DMS114 treated with DMSO at 0.1 percent for 48 hours (cell line): ENCODE results near the gene RAD23B.

ENCODE experiments used
- DNase-seq: peaks from one replicate; lab custom pipeline; 2025; ENCODE audit not compliant: unreplicated experiment; lab: John Stamatoyannopoulos, UW

Gene RAD23B

DNA sequence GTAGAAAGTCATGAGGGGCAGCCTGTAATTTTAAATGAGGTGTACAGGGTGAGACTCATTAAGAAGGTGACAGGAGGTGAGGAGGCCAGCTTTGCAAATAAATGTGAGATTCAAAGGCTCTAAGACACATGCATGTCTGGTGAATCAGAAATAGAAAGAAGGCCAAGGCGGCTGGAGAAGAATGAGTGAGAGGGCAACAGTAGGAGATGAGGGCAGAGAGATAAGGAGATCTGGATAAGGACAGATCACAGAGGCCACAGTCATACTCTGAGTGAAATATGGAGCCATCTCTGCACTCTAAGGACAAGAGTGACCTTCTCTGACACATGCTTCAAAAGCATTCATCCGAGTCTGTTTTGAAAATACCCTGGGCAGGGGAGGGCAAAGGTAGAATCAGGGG is 90.7 kb downstream of the RAD23B start:
- no peak for DNase-seq

DNA sequence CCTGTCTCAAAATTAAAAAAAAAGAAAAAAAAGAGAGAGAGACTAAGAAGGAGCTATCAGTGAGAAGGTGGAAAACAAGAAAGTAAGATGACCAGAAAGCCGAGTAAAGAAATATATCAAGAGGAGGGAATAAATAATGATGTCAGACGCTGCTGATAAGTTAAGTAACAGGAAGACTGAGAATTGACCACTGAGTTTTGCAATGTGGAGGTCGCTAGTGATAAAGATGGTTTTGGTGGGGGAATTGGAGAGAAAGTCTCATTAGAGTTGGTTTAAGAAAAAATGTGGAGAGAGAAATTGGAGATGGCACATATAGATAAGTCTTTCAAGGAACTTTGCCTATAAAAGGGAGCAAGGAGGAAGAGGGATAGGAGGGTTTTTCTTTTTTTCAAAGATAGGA is 91.9 kb downstream of the RAD23B start:
- DNase-seq: no peak

DNA sequence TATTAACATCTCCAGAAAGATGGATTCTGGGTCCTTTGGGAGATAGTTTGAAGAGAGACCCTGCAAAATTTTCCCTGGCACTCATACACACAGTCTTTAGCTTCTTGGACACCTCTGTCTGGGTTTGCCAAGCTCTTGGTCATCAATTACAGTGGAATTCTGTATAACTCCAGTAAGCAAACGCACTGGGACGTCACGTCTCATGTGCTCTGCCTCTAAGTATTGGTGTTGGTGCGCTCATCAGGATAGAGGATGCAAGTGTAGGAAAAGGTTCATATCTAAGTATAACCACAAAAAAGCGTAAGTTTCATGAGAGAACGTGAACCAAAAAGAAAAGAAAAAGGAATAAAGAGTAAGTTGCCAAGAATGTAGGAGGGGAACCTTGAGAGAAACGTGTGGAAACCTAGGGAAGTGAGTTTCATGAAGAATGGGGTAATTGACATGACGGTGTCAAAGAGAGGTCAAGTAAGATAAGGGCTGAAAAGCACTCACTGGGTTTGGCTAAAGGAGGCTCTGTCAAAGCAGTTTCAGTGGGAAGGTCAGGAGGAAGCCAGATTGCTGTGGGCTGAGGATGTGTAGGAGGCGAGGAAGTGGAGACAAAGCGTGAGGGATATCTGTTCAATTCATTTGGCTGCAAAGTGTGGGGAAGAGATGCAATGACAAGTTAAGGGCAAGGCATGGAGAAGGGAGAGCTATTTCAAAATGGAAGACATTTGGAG is 92.7 kb downstream of the RAD23B start:
- no peak for DNase-seq

DNA sequence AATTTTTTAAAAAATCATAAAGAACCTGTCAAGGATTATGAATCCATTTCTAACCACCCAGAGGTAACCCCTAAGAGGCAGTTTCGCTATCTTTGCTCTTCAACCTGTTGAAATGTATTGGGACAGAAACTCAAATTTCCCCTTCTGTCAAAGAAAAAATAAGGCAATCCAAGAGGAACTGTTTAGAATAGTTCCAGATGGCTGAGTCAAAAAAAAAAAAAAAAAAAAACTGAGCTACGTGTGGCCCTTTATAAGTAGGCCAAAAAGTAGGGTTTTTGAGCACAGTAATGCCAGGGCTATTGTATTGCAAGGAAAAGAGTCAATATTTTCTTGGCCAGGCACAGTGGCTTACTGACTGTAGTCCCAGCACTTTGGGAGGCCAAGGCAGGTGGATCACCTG is 94.9 kb downstream of the RAD23B start:
- no peak for DNase-seq
